HCT116 (cell line): ENCODE measurements around the gene CASZ1. TPM values are rescaled to one million over a fixed set of nuclear protein-coding genes. Genes with fewer than 3 reads are reported as not detected.

Source experiments
- ATAC-seq: fragments of 200-7000 bp; cut with Tn5 transposase; 2 replicates; pipeline ENCODE4 v1.9.1; 2020; ENCODE audit warnings: mild to moderate bottlenecking, moderate library complexity
- BruUV-seq: library from RNA; stranded (reverse); fragments of 400-500 nt; replicated peaks from 2 replicates; lab custom pipeline; 2021; lab: Mats Ljungman, UMichigan
- CTCF ChIA-PET: fragments of 300-600 bp; sonication (Branson Sonifier 250); formaldehyde crosslinking; loops from one replicate; lab custom pipeline; 2021; ENCODE audit warnings: antibody characterized with exemption; lab: Charles Lee
- POLR2A ChIA-PET: fragments of 300-600, 350-600 bp; sonication (Branson Sonifier 250); formaldehyde crosslinking; loops from one replicate; lab custom pipeline; 2021; ENCODE audit warnings: antibody characterized with exemption; lab: Charles Lee
- RAD21 ChIA-PET, 2 experiments: fragments of 300-600 bp; sonication (Branson Sonifier 250); formaldehyde crosslinking; loops; one replicate each; lab custom pipeline; 2023; ENCODE audit warnings: low total read pairs in 2 of 2; ENCODE audit not compliant: uncharacterized antibody in 2 of 2, unreplicated experiment in 2 of 2, low non-redundant PET in 1 of 2; lab: Charles Lee
- DNase-seq: peaks from one replicate; pipeline ENCODE4 v3.0.0-alpha.2; 2010; ENCODE audit warnings: low read depth, low spot score
- H2AFZ ChIP-seq: fragments of 200-600 bp; shearing (Covaris generic), sonication (generic); 2 replicates; pipeline ENCODE4 v1.6.1; 2017; ENCODE audit warnings: low read depth, mixed run types, mixed read lengths, antibody characterized with exemption, low read length; ENCODE audit not compliant: poor library complexity, severe bottlenecking
- H3K27ac ChIP-seq: 2 replicates; pipeline ENCODE4 v1.5.1; 2012; ENCODE audit warnings: low read depth, low read length
- H3K27me3 ChIP-seq: fragments of 200-600 bp; sonication (generic); 2 replicates; pipeline ENCODE4 v1.6.1; 2016; ENCODE audit warnings: mixed run types, low read length, mixed read lengths; ENCODE audit not compliant: insufficient read depth
- H3K36me3 ChIP-seq, 2 experiments: fragments of 200-500 bp in 1 of 2; fragments of 200-600 bp in 1 of 2; sonication (Bioruptor generic) in 1 of 2; sonication (generic) in 1 of 2; 2 replicates each; pipeline versions ENCODE4 v1.5.1 to v1.6.1; 2014 to 2016; ENCODE audit warnings: low read length in 2 of 2, inconsistent platforms in 1 of 2, mixed read lengths in 1 of 2, mixed run types in 1 of 2; ENCODE audit not compliant: insufficient read depth in 2 of 2, control insufficient read depth in 1 of 2
- H3K4me1 ChIP-seq, 2 experiments: fragments of 200-600 bp in 1 of 2; sonication (generic) in 1 of 2; 2 replicates each; pipeline versions ENCODE4 v1.5.1 to v1.6.1; 2012 to 2017; ENCODE audit warnings: low read length in 2 of 2, inconsistent platforms in 1 of 2, mild to moderate bottlenecking in 1 of 2, mixed read lengths in 1 of 2, mixed run types in 1 of 2, moderate library complexity in 1 of 2; ENCODE audit not compliant: insufficient read depth in 2 of 2, control insufficient read depth in 1 of 2
- H3K4me2 ChIP-seq: fragments of 200-600 bp; sonication (generic); 2 replicates; pipeline ENCODE4 v1.6.1; 2017; ENCODE audit warnings: mixed run types, low read length, mixed read lengths
- H3K4me3 ChIP-seq, 2 experiments: fragments of 200-600 bp in 1 of 2; sonication (generic) in 1 of 2; replicated peaks in 1 of 2; 2 replicates each; pipeline ENCODE4 v1.5.1; 2011 to 2016; ENCODE audit warnings: low read length in 2 of 2, control low read depth in 1 of 2, low read depth in 1 of 2, mild to moderate bottlenecking in 1 of 2, mixed read lengths in 1 of 2, mixed run types in 1 of 2
- H3K79me2 ChIP-seq: fragments of 200-600 bp; sonication (generic); 2 replicates; pipeline ENCODE4 v1.6.1; 2017; ENCODE audit warnings: mild to moderate bottlenecking, mixed run types, low read length, moderate library complexity, mixed read lengths; ENCODE audit not compliant: insufficient read depth
- H3K9ac ChIP-seq: fragments of 200-600 bp; sonication (generic); 2 replicates; pipeline ENCODE4 v1.6.1; 2016; ENCODE audit warnings: low read length, mixed read lengths
- H3K9me2 ChIP-seq: fragments of 200-600 bp; sonication (generic), shearing (Covaris generic); 2 replicates; pipeline ENCODE4 v1.6.1; 2017; ENCODE audit warnings: mixed run types, mild to moderate bottlenecking, moderate library complexity; ENCODE audit not compliant: insufficient read depth
- H3K9me3 ChIP-seq, 2 experiments: fragments of 200-500 bp in 1 of 2; fragments of 200-600 bp in 1 of 2; sonication (Bioruptor generic) in 1 of 2; sonication (generic) in 1 of 2; 2 replicates each; pipeline ENCODE4 v1.6.1; 2014 to 2017; ENCODE audit warnings: low read length in 2 of 2, mixed read lengths in 2 of 2, inconsistent platforms in 1 of 2, low read depth in 1 of 2, mild to moderate bottlenecking in 1 of 2, mixed run types in 1 of 2, moderate library complexity in 1 of 2; ENCODE audit not compliant: control insufficient read depth in 1 of 2, insufficient read depth in 1 of 2
- H4K20me1 ChIP-seq: fragments of 200-600 bp; sonication (generic), shearing (Covaris generic); 2 replicates; pipeline ENCODE4 v1.6.1; 2017; ENCODE audit warnings: mixed run types, mild to moderate bottlenecking, moderate library complexity; ENCODE audit not compliant: insufficient read depth
- JUND ChIP-seq: IDR thresholded peaks from 2 replicates; pipeline ENCODE4 v1.6.1; 2012
- POLR2A ChIP-seq: IDR thresholded peaks from 2 replicates; pipeline ENCODE4 v1.7.0; 2011; ENCODE audit warnings: borderline replicate concordance; ENCODE audit not compliant: insufficient read depth, insufficient read length; ENCODE audit errors: extremely low read depth
- SIN3A ChIP-seq: IDR thresholded peaks from 2 replicates; pipeline ENCODE4 v1.6.1; 2012; ENCODE audit warnings: low read depth
- SP1 ChIP-seq: IDR thresholded peaks from 2 replicates; pipeline ENCODE4 v1.6.1; 2012; ENCODE audit warnings: low read depth
- TCF7L2 ChIP-seq: IDR thresholded peaks from 2 replicates; pipeline ENCODE4 v1.7.0; 2011; ENCODE audit warnings: borderline replicate concordance, inconsistent platforms; ENCODE audit not compliant: insufficient read depth, insufficient read length; ENCODE audit errors: extremely low read depth
- ZFX ChIP-seq: fragments of 450-650 bp; IDR thresholded peaks from 2 replicates; pipeline ENCODE4 v1.6.1; 2017
- intact Hi-C: fragments of 100-400 bp; cut with micrococcal nuclease; formaldehyde crosslinking; loops from 2 replicates; pipeline ENCODE4 v1.10.0; 2022
- total RNA-seq: library from RNA; stranded (reverse); gene quantifications from one replicate; pipeline ENCODE4 v1.2.1, GENCODE V29; 2021; ENCODE audit not compliant: unreplicated experiment

The CASZ1 gene
- total RNA-seq, 1 experiment from 2014 or later = 7.7 TPM

DNA sequence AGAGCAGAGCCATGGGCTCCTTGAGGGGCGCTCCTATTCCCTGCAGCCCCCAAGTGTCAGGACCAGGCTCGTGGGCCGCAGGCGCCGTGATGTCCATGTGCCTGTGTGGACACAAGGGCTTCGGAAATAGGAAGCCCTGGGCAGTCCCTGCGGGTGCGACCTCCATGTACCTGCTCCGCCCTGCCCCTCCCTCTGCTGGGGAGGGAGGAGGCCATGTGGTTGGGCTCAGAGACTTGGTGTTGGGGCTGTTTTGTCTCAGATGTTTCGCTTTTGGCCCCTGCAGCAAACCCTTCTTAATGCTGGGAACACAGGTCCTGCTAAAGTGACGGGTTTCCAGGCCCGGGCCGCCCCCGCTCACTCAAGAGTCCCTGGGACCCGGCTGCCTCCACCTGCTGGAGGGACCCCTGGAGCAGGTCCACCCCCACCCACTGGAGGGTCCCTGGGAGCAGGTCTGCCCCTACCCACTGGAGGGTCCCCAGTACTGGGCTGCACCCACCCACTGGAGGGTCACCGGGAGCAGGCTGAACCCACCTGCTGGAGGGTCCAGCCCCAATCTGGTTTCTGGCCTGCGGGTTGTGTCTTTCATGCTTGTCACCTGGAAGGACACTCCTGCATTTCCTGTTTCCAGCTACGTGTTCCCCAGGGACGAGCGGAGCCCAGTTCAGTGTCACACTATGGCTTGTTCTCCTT lies 165.2 kb downstream of the CASZ1 start:
- intact Hi-C loops = no loop called here
- H4K20me1 ChIP-seq = no peaks in the 10 kb centered on the region
- CTCF ChIA-PET = no interaction called here

DNA sequence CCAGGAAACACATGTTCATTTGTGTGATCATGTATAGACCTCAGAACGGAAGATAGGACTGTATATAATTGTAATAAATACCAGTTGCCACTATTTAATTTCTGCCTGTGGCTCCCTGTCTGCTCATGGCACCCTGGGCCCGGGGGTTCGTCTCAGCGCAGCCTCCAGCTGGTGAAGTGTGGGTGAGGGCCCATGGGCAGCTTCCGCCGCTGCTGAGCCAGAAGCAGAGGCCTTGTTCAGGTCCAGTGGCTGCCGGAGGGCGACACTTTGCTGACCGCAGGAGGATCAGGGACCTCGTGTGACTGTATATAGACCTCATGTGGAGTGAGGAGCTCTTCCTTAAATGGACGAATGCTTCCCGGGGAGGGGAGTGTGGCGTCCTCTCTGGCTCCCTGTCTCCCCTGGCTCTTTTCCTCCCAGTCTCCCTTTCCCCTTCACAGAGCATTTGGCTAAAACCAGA lies 165.8 kb downstream of the CASZ1 start:
- TF ChIP-seq SIN3A (no peak), ZFX (no peak), POLR2A (no peak), SP1 (no peak)
- TF ChIP-seq, all 23 proteins: peak for 0
- RAD21 ChIA-PET = interaction anchor here in 1 of 2 experiments (1.2 kb wide), 1 partner anchor 123 kb away, joined by 3 read pairs; no protein-coding TSS in a partner anchor
- no peak for DNase-seq
- no TSS peak for BruUV-seq
- Histone ChIP-seq H3K27ac (no peak overlapping the region), H2AFZ (no peak overlapping the region), H3K27me3 (no peaks in the 10 kb centered on the region), H3K36me3 (no peaks in the 10 kb centered on the region), H3K9ac (no peak overlapping the region), H4K20me1 (no peaks in the 10 kb centered on the region), H3K4me2 (no peak overlapping the region), H3K79me2 (no peaks in the 10 kb centered on the region), H3K4me3 (no peak overlapping the region), H3K4me1 (peaks cover 0 to 7% of the 10 kb centered on the region in 2 experiments; a peak in 1 of 4 replicates), H3K9me2 (no peaks in the 10 kb centered on the region), H3K9me3 (no peaks in the 10 kb centered on the region)
- intact Hi-C loops = no loop called here
- POLR2A ChIA-PET = no interaction called here
- CTCF ChIA-PET = no interaction called here
- ATAC-seq = no peak

More for the DNA sequence above, 165.2 kb downstream of the CASZ1 start:
- Histone ChIP-seq H3K4me2 (no peak overlapping the region), H3K27me3 (no peaks in the 10 kb centered on the region), H3K36me3 (no peaks in the 10 kb centered on the region), H3K4me1 (peaks cover 0 to 7% of the 10 kb centered on the region in 2 experiments; a peak in 1 of 4 replicates), H3K9me2 (no peaks in the 10 kb centered on the region), H3K9ac (no peak overlapping the region), H2AFZ (no peak overlapping the region), H3K4me3 (no peak overlapping the region), H3K27ac (no peak overlapping the region), H3K9me3 (no peaks in the 10 kb centered on the region), H3K79me2 (no peaks in the 10 kb centered on the region)
- ChIA-PET RAD21 (interaction anchor here in 1 of 2 experiments (1.2 kb wide), 1 partner anchor 124 kb away, joined by 3 read pairs; no protein-coding TSS in a partner anchor), POLR2A (no interaction called here)
- TF ChIP-seq TCF7L2 (no peak), JUND (no peak)
- ATAC-seq (no peak), DNase-seq (no peak)
- no TSS peak for BruUV-seq
